Activated CD4-positive, alpha-beta T cell treated with anti-CD3 and anti-CD28 coated beads, Interleukin-2, amount 10 ng/mL, durations not matched to agents 7 days and 5 days (primary cell): ENCODE measurements around the gene COL1A2. TPM values are rescaled to one million over a fixed set of nuclear protein-coding genes. Genes with fewer than 3 reads are reported as not detected.
A peak's percentile ranks its signal among the peaks of the same experiment; 100 is the strongest.

Experiments used
- CTCF ChIA-PET: fragments of 350-600 bp; sonication (Branson Sonifier 250); formaldehyde crosslinking; loops from one replicate; lab custom pipeline; 2021; ENCODE audit warnings: antibody characterized with exemption; lab: Charles Lee
- POLR2A ChIA-PET: fragments of 350-600 bp; sonication (Branson Sonifier 250); formaldehyde crosslinking; loops from one replicate; lab custom pipeline; 2021; ENCODE audit warnings: antibody characterized with exemption; lab: Charles Lee
- DNase-seq: peaks from one replicate; pipeline ENCODE4 v3.0.0-alpha.2; 2020
- H3K27ac Mint-ChIP-seq: one replicate; pipeline ENCODE4 v1.8.0; 2021; ENCODE audit warnings: mild to moderate bottlenecking, moderate library complexity, mixed read lengths
- H3K27me3 Mint-ChIP-seq: one replicate; pipeline ENCODE4 v1.8.0; 2021; ENCODE audit warnings: mixed read lengths
- H3K36me3 Mint-ChIP-seq: one replicate; pipeline ENCODE4 v1.8.0; 2021; ENCODE audit warnings: low read depth, mixed read lengths
- H3K4me1 Mint-ChIP-seq: one replicate; pipeline ENCODE4 v1.8.0; 2021; ENCODE audit warnings: mixed read lengths
- H3K4me3 Mint-ChIP-seq: one replicate; pipeline ENCODE4 v1.8.0; 2021; ENCODE audit warnings: mild to moderate bottlenecking, moderate library complexity, mixed read lengths
- H3K9me3 Mint-ChIP-seq: one replicate; pipeline ENCODE4 v1.8.0; 2021; ENCODE audit warnings: mixed read lengths
- total RNA-seq, 2 experiments: library from RNA; stranded (reverse); gene quantifications; one replicate each; pipeline ENCODE4 v1.2.3, GENCODE V29; 2021

COL1A2 gene
- total RNA-seq, 2 experiments from 2014 or later = 0.06 to 0.15 TPM

DNA sequence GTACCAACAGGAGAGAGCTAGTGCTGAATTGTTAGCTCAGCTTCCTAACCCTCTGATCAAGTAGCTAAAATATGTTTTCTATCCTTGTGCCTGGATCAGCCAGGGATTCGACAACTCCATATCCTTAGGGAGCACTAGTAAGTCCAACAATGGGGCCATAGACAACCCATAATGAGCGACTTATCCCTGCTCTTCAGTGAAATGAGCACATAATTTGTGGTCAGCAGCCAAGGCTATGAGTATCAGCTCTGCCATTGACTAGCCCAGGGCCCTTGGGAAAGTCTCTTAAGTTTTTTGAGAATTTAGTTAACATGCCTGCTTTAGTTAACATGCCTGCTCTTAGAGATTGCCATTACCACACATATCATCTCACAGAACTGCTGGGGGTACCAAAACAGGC is 39.3 kb downstream of the COL1A2 start:
- Mint-ChIP-seq H3K9me3 (no peaks in the 10 kb centered on the region), H3K27ac (no peak overlapping the region), H3K4me1 (no peaks in the 10 kb centered on the region), H3K27me3 (peaks cover 22% of the 10 kb centered on the region), H3K36me3 (no peaks in the 10 kb centered on the region), H3K4me3 (no peak overlapping the region)
- ChIA-PET POLR2A (no interaction called here), CTCF (interaction anchor here (0.6 kb wide), 1 partner anchor 524 kb away, joined by 4 read pairs; no protein-coding TSS in a partner anchor)
- DNase-seq = no peak

DNA sequence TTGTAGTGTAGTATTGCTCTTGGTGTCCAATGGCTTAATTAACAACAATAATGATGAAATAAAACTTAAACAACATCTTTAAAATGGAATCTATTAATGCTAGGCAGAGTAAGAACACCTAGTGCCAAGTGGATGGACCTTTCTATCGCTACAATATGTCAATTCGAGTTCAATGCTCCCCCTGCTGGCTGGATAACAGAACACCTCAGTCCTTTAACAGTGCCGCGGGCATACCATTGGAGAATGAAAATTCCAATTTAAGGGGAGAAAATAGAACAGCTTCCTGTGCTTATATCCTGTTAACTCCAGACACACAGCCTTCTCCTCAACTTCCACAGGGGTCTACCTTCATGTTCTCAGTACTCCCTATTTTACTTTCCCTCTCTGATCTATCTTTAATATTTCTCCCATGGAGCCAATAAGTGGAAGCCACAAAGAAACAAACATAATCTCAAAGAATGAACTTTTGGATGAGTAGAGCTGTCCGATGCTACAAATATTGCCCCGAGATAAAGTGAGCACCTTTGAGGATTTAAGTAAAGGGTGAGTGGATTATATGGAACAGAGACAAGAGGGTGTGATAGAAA is 41.4 kb downstream of the COL1A2 start:
- H3K4me3 Mint-ChIP-seq = no peak overlapping the region
- peak; percentile 65 for DNase-seq

DNA sequence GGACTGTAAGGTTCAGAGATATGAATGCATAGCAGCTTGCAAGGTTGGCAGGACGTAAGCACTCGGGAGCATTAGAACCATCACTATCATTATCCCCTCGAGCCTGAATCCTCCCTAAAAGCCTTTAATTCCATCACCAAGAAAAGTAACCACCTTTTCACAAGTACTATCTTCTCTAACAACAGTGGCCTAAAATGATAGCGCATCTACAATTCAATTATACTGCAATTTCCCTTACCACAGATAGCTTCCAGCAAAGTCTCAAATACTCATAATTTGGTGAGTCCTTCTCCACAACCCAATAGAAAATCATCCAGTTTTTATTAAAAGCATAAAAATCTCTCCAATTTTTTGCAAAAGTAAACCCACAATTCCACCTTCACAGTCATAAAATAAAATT is 42.0 kb downstream of the COL1A2 start:
- Mint-ChIP-seq H3K27ac (no peak overlapping the region), H3K4me3 (no peak overlapping the region), H3K27me3 (peaks cover 26% of the 10 kb centered on the region), H3K4me1 (no peaks in the 10 kb centered on the region), H3K36me3 (no peaks in the 10 kb centered on the region), H3K9me3 (no peaks in the 10 kb centered on the region)
- POLR2A ChIA-PET = no interaction called here
- no peak for DNase-seq
- CTCF ChIA-PET = no interaction called here

More for the DNA sequence above, 41.4 kb downstream of the COL1A2 start:
- CTCF ChIA-PET = no interaction called here
- no peaks in the 10 kb centered on the region for H3K9me3 Mint-ChIP-seq
- POLR2A ChIA-PET = no interaction called here
- peaks cover 26% of the 10 kb centered on the region for H3K27me3 Mint-ChIP-seq
- no peaks in the 10 kb centered on the region for H3K36me3 Mint-ChIP-seq
- no peak overlapping the region for H3K27ac Mint-ChIP-seq
- H3K4me1 Mint-ChIP-seq = no peaks in the 10 kb centered on the region

DNA sequence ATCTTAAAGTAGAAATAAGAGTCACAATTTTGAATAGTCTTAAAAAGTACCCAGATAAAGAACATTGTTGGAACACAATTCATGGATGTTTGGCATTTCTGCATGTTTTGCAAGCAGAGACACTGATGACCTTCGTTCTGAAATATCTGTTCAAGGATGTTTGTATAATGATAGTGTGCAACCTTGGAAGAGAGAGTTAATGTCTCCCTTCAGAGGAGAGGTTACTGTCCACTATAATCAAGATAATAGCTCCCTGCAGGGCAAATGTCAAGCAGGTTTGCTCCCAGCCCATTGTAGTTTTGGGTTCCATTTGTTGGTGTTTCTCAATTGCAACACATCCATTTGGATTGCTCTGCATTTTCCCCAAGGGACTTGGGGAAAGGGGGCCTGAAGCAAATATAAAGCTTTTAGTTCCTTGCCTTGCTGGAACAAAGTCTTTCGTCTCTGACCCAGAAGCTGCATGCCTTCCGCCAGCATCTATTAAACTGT is 45.2 kb downstream of the COL1A2 start:
- DNase-seq = no peak
- POLR2A ChIA-PET = no interaction called here
- Mint-ChIP-seq H3K9me3 (no peaks in the 10 kb centered on the region), H3K27ac (no peak overlapping the region), H3K36me3 (no peaks in the 10 kb centered on the region), H3K4me3 (no peak overlapping the region), H3K27me3 (peaks cover 33% of the 10 kb centered on the region), H3K4me1 (no peaks in the 10 kb centered on the region)
- CTCF ChIA-PET = interaction anchor here (0.5 to 0.8 kb wide), 2 partner anchors 10 to 878 kb away, joined by 3 read pairs; no protein-coding TSS in a partner anchor

DNA sequence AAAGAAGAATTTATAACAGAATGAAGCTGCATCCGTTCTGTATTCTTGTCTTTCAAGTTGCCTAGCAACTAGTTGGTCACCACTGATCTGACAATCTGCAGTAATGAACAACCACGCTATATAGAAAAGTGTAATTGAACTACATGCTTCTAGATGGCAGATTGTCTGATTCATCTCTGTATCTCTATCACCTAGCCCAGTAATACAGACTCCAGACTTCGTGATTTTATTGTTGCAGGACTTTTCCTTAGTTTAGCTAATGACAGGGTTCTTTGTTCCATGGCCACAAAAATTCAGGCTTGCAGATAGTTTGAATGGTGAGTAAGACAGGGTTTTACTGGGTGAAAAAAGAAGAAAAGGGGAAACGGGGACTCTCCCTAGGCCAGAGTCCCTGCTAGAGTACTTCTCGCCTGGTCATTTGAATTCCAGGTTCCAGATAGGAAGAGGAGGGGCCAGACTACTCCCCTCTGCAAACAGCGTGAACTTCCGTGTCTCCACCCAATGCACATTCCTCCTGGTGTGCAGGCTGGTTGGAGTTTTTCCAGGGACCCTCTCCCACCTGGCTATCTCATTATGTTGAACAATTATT is 45.9 kb downstream of the COL1A2 start:
- Mint-ChIP-seq H3K4me1 (no peaks in the 10 kb centered on the region), H3K4me3 (no peak overlapping the region), H3K27ac (no peak overlapping the region), H3K36me3 (no peaks in the 10 kb centered on the region), H3K27me3 (peaks cover 34% of the 10 kb centered on the region), H3K9me3 (no peaks in the 10 kb centered on the region)
- POLR2A ChIA-PET = no interaction called here
- DNase-seq = no peak
- CTCF ChIA-PET = interaction anchor here (0.8 kb wide), 1 partner anchor 9 kb away, joined by 3 read pairs; no protein-coding TSS in a partner anchor

DNA sequence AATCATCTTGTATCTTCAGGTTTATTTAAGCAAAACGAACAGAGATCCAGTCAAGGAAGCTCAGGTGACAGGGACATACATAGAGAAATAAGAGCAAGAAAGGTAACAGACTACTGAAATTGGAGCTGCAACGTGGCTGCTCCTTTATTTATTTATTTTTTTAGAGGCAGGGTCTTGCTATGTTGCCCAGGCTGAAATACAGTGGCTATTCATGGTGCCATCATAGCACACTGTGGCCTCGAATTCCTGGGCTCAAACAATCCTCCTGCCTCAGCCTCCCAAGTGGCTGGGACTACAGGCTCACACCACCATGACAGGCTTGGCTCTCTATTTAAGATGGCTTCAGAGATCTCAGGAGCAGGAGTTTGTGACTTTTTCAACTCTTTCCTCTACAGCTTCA is 46.4 kb downstream of the COL1A2 start:
- Mint-ChIP-seq H3K4me1 (no peaks in the 10 kb centered on the region), H3K9me3 (no peaks in the 10 kb centered on the region), H3K27ac (no peak overlapping the region), H3K36me3 (no peaks in the 10 kb centered on the region), H3K4me3 (no peak overlapping the region), H3K27me3 (peaks cover 36% of the 10 kb centered on the region)
- ChIA-PET CTCF (no interaction called here), POLR2A (no interaction called here)
- no peak for DNase-seq

DNA sequence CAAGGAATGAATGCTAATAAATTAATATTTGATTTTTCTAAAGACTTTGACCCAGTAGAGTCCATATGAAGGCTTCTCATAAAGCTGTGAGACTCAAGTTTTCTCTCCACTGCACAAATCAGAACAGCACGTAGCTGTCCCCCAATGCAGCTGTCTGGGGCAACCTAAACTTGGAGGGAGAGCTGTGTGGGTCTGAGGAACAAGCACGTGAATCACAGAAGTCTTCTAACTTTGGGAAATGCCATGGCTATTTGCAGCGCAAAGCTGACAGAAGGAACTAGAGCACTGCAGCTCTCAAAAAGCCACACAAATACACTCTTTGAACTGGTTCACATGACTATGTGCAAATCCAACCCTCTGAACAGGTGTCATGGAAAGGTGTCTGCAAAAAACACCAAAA is 47.9 kb downstream of the COL1A2 start:
- H3K27ac Mint-ChIP-seq = no peak overlapping the region
- no peaks in the 10 kb centered on the region for H3K9me3 Mint-ChIP-seq
- no peak overlapping the region for H3K4me3 Mint-ChIP-seq
- POLR2A ChIA-PET = no interaction called here
- H3K36me3 Mint-ChIP-seq = no peaks in the 10 kb centered on the region
- H3K27me3 Mint-ChIP-seq = peaks cover 29% of the 10 kb centered on the region
- CTCF ChIA-PET = interaction anchor here (0.6 to 1.0 kb wide), 2 partner anchors 8 to 143 kb away, joined by 3 read pairs; no protein-coding TSS in a partner anchor
- no peaks in the 10 kb centered on the region for H3K4me1 Mint-ChIP-seq
- no peak for DNase-seq

DNA sequence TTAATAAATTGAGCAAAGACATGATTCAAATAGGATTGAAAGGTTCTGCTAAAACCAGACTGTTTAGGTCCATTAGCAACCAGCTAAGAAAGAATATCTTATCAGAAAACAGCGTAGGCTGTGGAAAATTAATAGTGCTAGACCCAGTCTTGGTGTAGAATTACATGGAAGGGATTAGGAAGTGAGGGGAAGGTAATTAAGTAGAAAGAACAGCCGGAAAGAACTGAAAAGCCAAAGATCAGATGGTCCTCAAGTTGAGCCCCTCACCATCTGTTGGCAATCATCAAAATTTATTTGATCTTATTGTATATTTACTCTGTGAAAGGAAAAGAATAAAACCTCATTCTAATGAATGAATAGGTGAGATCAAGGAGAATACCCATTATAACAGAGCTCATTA is 50.1 kb downstream of the COL1A2 start:
- CTCF ChIA-PET = interaction anchor here (0.6 kb wide), 1 partner anchor 489 kb away, joined by 4 read pairs; no protein-coding TSS in a partner anchor
- Mint-ChIP-seq H3K36me3 (no peaks in the 10 kb centered on the region), H3K4me1 (no peaks in the 10 kb centered on the region), H3K27ac (no peak overlapping the region), H3K4me3 (no peak overlapping the region), H3K27me3 (peaks cover 21% of the 10 kb centered on the region), H3K9me3 (no peaks in the 10 kb centered on the region)
- DNase-seq = no peak
- POLR2A ChIA-PET = no interaction called here

DNA sequence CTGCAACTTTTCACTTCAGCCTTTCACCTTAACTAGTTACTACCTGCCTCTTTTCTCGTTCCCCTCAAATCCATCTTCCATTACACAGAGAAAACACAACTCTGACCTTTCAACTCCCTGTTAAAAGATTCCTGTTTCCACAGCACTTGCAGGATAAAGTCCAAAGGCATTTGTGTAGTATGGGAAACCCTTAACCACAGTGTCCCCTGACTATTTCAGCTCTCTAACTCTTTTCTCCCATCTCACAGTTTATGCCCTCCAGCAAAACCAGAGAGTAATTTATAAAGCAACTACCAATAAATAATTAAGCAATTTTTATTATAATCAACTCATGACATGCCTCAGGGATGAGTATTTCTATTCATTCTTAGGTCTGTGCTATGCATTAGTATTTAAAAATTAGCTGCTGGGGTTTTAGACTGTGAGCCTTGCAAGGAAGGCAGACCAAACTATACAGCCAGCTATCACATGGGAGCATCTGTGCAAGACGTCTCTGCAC is 51.0 kb downstream of the COL1A2 start:
- CTCF ChIA-PET = no interaction called here
- H3K9me3 Mint-ChIP-seq = no peaks in the 10 kb centered on the region
- POLR2A ChIA-PET = no interaction called here
- no peak for DNase-seq
- H3K4me3 Mint-ChIP-seq = no peak overlapping the region
- H3K27me3 Mint-ChIP-seq = peaks cover 21% of the 10 kb centered on the region
- H3K36me3 Mint-ChIP-seq = no peaks in the 10 kb centered on the region
- H3K27ac Mint-ChIP-seq = no peak overlapping the region
- H3K4me1 Mint-ChIP-seq = no peaks in the 10 kb centered on the region

DNA sequence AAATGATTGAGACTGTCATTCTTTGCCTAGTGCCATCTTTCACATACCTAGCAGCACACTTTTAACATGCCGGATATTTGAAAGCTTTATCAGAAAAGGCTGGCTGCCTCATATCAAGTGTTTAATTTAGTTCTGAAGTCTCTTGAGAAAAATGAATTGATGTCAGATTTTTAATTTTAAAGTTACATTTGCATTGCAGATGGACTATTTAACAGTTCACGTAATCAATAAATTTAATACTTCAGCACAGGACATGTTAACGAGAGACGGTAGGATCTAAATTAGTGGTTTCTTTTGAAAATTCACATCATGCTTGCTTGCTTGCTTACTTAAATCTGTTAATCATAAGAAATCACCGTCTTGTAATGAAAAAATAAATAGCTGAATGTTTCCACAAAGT is 51.6 kb downstream of the COL1A2 start:
- POLR2A ChIA-PET = no interaction called here
- no peak overlapping the region for H3K4me3 Mint-ChIP-seq
- no peak for DNase-seq

DNA sequence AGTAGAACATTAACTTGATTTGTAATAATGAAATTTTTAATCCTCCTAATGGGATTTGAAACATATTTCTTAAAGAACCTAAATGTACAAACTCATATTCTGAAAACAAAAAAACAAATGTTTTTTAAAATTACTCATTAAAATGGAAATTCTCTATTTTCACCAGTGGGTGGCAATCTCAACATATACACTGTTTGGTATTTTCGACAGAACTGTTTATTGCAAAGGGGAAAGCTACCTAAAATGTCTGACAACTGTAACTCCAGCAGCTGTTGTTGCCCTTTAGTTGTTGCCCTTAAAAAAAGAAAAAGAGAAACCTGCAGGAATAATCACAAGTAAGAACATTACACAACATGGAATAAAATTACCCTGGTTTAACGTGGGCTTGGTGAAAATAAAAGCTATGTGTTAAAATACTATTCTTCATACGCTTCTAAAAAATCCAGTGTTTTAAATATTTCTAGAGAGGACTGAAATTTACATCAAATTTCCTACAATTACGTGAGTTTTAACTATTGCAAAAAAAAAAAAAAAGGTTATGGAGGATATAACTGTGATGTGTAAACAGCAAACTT is 54.5 kb downstream of the COL1A2 start:
- no peaks in the 10 kb centered on the region for H3K4me1 Mint-ChIP-seq
- ChIA-PET CTCF (interaction anchor here (0.8 to 1.7 kb wide), 3 partner anchors 9 to 395 kb away, joined by 3 to 5 read pairs (median 3); no protein-coding TSS in a partner anchor), POLR2A (no interaction called here)
- no peaks in the 10 kb centered on the region for H3K36me3 Mint-ChIP-seq
- H3K4me3 Mint-ChIP-seq = no peak overlapping the region
- H3K27me3 Mint-ChIP-seq = peaks cover 15% of the 10 kb centered on the region
- H3K9me3 Mint-ChIP-seq = no peaks in the 10 kb centered on the region
- no peak overlapping the region for H3K27ac Mint-ChIP-seq
- no peak for DNase-seq

More for the DNA sequence above, 51.6 kb downstream of the COL1A2 start:
- no peak overlapping the region for H3K27ac Mint-ChIP-seq
- peaks cover 19% of the 10 kb centered on the region for H3K27me3 Mint-ChIP-seq
- no peaks in the 10 kb centered on the region for H3K4me1 Mint-ChIP-seq
- no peaks in the 10 kb centered on the region for H3K36me3 Mint-ChIP-seq
- CTCF ChIA-PET = no interaction called here
- no peaks in the 10 kb centered on the region for H3K9me3 Mint-ChIP-seq

DNA sequence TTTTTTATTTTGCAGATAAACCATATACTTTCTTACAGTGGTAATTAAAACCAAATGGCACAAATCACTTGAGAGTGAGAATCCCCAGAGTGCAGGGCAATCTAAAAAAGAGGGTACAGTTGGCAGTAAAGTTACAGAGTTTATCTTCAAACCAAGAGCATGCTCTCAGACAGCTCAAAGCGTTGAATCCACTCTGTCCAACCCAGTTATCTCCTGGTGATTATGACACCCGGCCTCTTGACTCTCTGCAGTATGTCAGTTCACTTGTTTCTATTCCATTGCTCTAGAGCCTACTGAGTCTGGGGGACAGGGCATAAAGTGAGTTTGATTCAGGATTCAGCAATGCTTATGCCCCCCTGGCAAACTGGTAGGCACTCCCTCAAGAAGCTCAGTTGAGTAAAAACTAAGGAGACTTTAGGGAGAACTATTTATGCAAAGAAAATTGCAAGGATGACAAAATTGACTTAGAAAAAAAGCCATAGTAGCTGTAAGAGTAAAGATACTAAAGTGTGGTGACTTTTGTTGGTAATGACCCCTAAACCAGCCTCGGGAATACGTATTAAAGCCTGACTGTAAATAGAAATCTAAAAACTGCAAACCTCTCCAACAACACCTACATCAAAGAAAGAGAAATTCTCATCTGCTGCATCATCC is 55.5 kb downstream of the COL1A2 start:
- no peak for DNase-seq
- Mint-ChIP-seq H3K4me1 (no peaks in the 10 kb centered on the region), H3K36me3 (no peaks in the 10 kb centered on the region), H3K9me3 (no peaks in the 10 kb centered on the region), H3K27ac (no peak overlapping the region), H3K27me3 (peaks cover 9% of the 10 kb centered on the region), H3K4me3 (no peak overlapping the region)
- POLR2A ChIA-PET = no interaction called here
- CTCF ChIA-PET = interaction anchor here (1.0 to 1.7 kb wide), 3 partner anchors 10 to 19 kb away, joined by 3 to 5 read pairs (median 4); no protein-coding TSS in a partner anchor
